AG09319 (cell line): ENCODE results near the gene EN2.

ENCODE experiments used
- DNase-seq: peaks from one replicate; pipeline ENCODE4 v3.0.0-alpha.2; 2010; ENCODE audit warnings: low read depth; ENCODE audit errors: extremely low read depth
- CTCF ChIP-seq: IDR thresholded peaks from 2 replicates; pipeline ENCODE4 v1.5.1; 2011; ENCODE audit warnings: low read depth, mild to moderate bottlenecking, inconsistent platforms, low read length, moderate library complexity

Gene EN2

GRCh38 chr7:155414547-155415492, 43.1 kb upstream of the EN2 start:
- DNase-seq, result no peak
- TF ChIP-seq CTCF, result no peak

GRCh38 chr7:155416646-155417380, 41.1 kb upstream of the EN2 start:
- no peak for DNase-seq
- no peak for TF ChIP-seq CTCF

- TF ChIP-seq CTCF, result no peak
- no peak for DNase-seq
These were observed 39.6 kb upstream of the EN2 start for GRCh38 chr7:155418304-155418703.

GRCh38 chr7:155418941-155419755, 38.8 kb upstream of the EN2 start:
- no peak for TF ChIP-seq CTCF
- DNase-seq, result no peak

- DNase-seq, result no peak
- no peak for TF ChIP-seq CTCF
These were observed 37.8 kb upstream of the EN2 start for GRCh38 chr7:155420116-155420515.

- no peak for TF ChIP-seq CTCF
- DNase-seq, result no peak
These were observed 35.8 kb upstream of the EN2 start for GRCh38 chr7:155422151-155422550.
